Measurements from ENCODE around the gene FLT3.

GRCh38 chr13:27981006-27981708 is 119.2 kb downstream of the FLT3 start:
- TF ChIP-seq, protein P1, sequence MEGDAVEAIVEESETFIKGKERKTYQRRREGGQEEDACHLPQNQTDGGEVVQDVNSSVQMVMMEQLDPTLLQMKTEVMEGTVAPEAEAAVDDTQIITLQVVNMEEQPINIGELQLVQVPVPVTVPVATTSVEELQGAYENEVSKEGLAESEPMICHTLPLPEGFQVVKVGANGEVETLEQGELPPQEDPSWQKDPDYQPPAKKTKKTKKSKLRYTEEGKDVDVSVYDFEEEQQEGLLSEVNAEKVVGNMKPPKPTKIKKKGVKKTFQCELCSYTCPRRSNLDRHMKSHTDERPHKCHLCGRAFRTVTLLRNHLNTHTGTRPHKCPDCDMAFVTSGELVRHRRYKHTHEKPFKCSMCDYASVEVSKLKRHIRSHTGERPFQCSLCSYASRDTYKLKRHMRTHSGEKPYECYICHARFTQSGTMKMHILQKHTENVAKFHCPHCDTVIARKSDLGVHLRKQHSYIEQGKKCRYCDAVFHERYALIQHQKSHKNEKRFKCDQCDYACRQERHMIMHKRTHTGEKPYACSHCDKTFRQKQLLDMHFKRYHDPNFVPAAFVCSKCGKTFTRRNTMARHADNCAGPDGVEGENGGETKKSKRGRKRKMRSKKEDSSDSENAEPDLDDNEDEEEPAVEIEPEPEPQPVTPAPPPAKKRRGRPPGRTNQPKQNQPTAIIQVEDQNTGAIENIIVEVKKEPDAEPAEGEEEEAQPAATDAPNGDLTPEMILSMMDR (IDR thresholded peaks at IDR 0.05): no peak
- no peak for TF ChIP-seq POLR2A (IDR thresholded peaks at IDR 0.05)
